GM19238 (cell line): Measurements from ENCODE around the gene CARD14.

ENCODE experiments used
- DNase-seq: peaks from one replicate; pipeline ENCODE4 v3.0.0; 2011; ENCODE audit warnings: low spot score; ENCODE audit not compliant: insufficient read length

Gene CARD14

GRCh38 chr17:80169784-80170500 lies at the start of gene CARD14:
CARD14 (plus strand) TSS chr17:80170030; CDS start chr17:80181439, 11,409 bp downstream.
- no peak for DNase-seq

- DNase-seq = no peak
Observed at GRCh38 chr17:80122026-80122575, 47.7 kb upstream of the CARD14 start.

- no peak for DNase-seq
Observed at GRCh38 chr17:80122926-80123505, 46.8 kb upstream of the CARD14 start.

- DNase-seq = no peak
Observed at GRCh38 chr17:80123791-80124190, 46.0 kb upstream of the CARD14 start.

- no peak for DNase-seq
Observed at GRCh38 chr17:80124351-80124981, 45.4 kb upstream of the CARD14 start.

GRCh38 chr17:80125656-80126448 lies 44.0 kb upstream of the CARD14 start:
- DNase-seq = no peak

GRCh38 chr17:80126449-80126715 lies 43.4 kb upstream of the CARD14 start:
- no peak for DNase-seq

- no peak for DNase-seq
Observed at GRCh38 chr17:80129006-80129565, 40.7 kb upstream of the CARD14 start.

GRCh38 chr17:80130992-80131391 lies 38.8 kb upstream of the CARD14 start:
- DNase-seq = no peak

GRCh38 chr17:80132906-80133625 lies 36.8 kb upstream of the CARD14 start:
- DNase-seq = no peak

GRCh38 chr17:80133626-80133970 lies 36.2 kb upstream of the CARD14 start:
- DNase-seq = no peak

GRCh38 chr17:80137131-80137530 lies 32.7 kb upstream of the CARD14 start:
- no peak for DNase-seq

GRCh38 chr17:80138856-80139426 lies 30.9 kb upstream of the CARD14 start:
- no peak for DNase-seq

- DNase-seq = no peak
Observed at GRCh38 chr17:80141463-80142165, 28.2 kb upstream of the CARD14 start.

- DNase-seq = no peak
Observed at GRCh38 chr17:80142929-80143328, 26.9 kb upstream of the CARD14 start.

- no peak for DNase-seq
Observed at GRCh38 chr17:80145076-80146075, 24.5 kb upstream of the CARD14 start.

- no peak for DNase-seq
Observed at GRCh38 chr17:80146121-80147034, 23.5 kb upstream of the CARD14 start.
